NCI-H748 (cell line): ENCODE results near the gene BORCS8.
"Not testable (repeated sequence)": the region's sequence is repeated elsewhere in the genome, so short reads cannot be mapped to it uniquely, and the experiment has no call there.

Experiments used
- DNase-seq: peaks from one replicate; lab custom pipeline; 2025; ENCODE audit not compliant: unreplicated experiment; lab: John Stamatoyannopoulos, UW

BORCS8 gene

GRCh38 chr19:19192078-19192882, at the start of gene BORCS8, which contains the start of gene RFXANK:
Gene BORCS8, minus strand, starts transcription at chr19:19192152. Its CDS starts 35 bp downstream, at chr19:19192117.
Gene RFXANK, plus strand, starts transcription at chr19:19192258. Its CDS starts 1,689 bp downstream, at chr19:19193947.
- peak; percentile 99 for DNase-seq

GRCh38 chr19:19240476-19240875, 48.5 kb upstream of the BORCS8 start:
- DNase-seq, result no peak

- DNase-seq, result no peak
Observed at GRCh38 chr19:19239675-19240074, 47.7 kb upstream of the BORCS8 start.

GRCh38 chr19:19238126-19238894, 46.4 kb upstream of the BORCS8 start:
- no peak for DNase-seq

- DNase-seq, result no peak
Observed at GRCh38 chr19:19236173-19236572, 44.2 kb upstream of the BORCS8 start.

- no peak for DNase-seq
Observed at GRCh38 chr19:19234220-19234816, 42.4 kb upstream of the BORCS8 start.

- DNase-seq, result no peak
Observed at GRCh38 chr19:19232261-19232721, 40.3 kb upstream of the BORCS8 start.

- no peak for DNase-seq
Observed at GRCh38 chr19:19230999-19231398, 39.0 kb upstream of the BORCS8 start.

GRCh38 chr19:19229701-19230100, 37.7 kb upstream of the BORCS8 start:
- DNase-seq, result no peak

- DNase-seq, result no peak
Observed at GRCh38 chr19:19227217-19227616, 35.3 kb upstream of the BORCS8 start.

- no peak for DNase-seq
Observed at GRCh38 chr19:19226663-19227062, 34.7 kb upstream of the BORCS8 start.

- DNase-seq, result no peak
Observed at GRCh38 chr19:19226204-19226603, 34.3 kb upstream of the BORCS8 start.

GRCh38 chr19:19224852-19225494, 33.0 kb upstream of the BORCS8 start:
- DNase-seq, result peak; percentile 92

- DNase-seq, result no peak
Observed at GRCh38 chr19:19224150-19224851, 32.3 kb upstream of the BORCS8 start.

GRCh38 chr19:19223636-19224035, 31.7 kb upstream of the BORCS8 start:
- no peak for DNase-seq

- DNase-seq, result no peak
Observed at GRCh38 chr19:19223060-19223459, 31.1 kb upstream of the BORCS8 start.

- not testable (repeated sequence) for DNase-seq
Observed at GRCh38 chr19:19221000-19221399, 29.0 kb upstream of the BORCS8 start.

GRCh38 chr19:19218911-19219310, 27.0 kb upstream of the BORCS8 start:
- DNase-seq, result no peak

GRCh38 chr19:19217099-19217498, 25.1 kb upstream of the BORCS8 start:
- peak; percentile 61 for DNase-seq

GRCh38 chr19:19215792-19216191, 23.8 kb upstream of the BORCS8 start:
- no peak for DNase-seq
